WTC11 (cell line): ENCODE measurements around the gene KLK14. TPM values are rescaled to one million over a fixed set of nuclear protein-coding genes. Genes with fewer than 3 reads are reported as not detected.

ENCODE experiments used
- ATAC-seq: fragments of 200-7000 bp; cut with Tn5 transposase; 2 replicates; pipeline ENCODE4 v1.10.0; 2021; ENCODE audit warnings: mild to moderate bottlenecking, moderate library complexity
- CTCF ChIA-PET: fragments of 300-600 bp; sonication (Branson Sonifier 250); formaldehyde crosslinking; loops from one replicate; lab custom pipeline; 2021; ENCODE audit warnings: antibody characterized with exemption; lab: Charles Lee
- POLR2A ChIA-PET: fragments of 350-600 bp; sonication (Branson Sonifier 250); formaldehyde crosslinking; loops from one replicate; lab custom pipeline; 2021; ENCODE audit warnings: antibody characterized with exemption; lab: Charles Lee
- DNase-seq: peaks from one replicate; pipeline ENCODE4 v3.0.0; 2021; ENCODE audit warnings: low spot score
- H3K27ac Mint-ChIP-seq: 2 replicates; pipeline ENCODE4 v1.8.0; 2021; ENCODE audit warnings: mixed read lengths
- H3K27me3 Mint-ChIP-seq: 2 replicates; pipeline ENCODE4 v1.8.0; 2021; ENCODE audit warnings: low read depth, mild to moderate bottlenecking, moderate library complexity, mixed read lengths
- H3K36me3 Mint-ChIP-seq: 2 replicates; pipeline ENCODE4 v1.8.0; 2021; ENCODE audit warnings: mixed read lengths
- H3K4me1 Mint-ChIP-seq: 2 replicates; pipeline ENCODE4 v1.8.0; 2022; ENCODE audit warnings: mixed read lengths
- H3K4me3 Mint-ChIP-seq: 2 replicates; pipeline ENCODE4 v1.8.0; 2021; ENCODE audit warnings: mild to moderate bottlenecking, moderate library complexity, mixed read lengths
- H3K9me3 Mint-ChIP-seq: 2 replicates; pipeline ENCODE4 v1.8.0; 2021; ENCODE audit warnings: mixed read lengths
- AFF4 ChIP-seq: sonication (generic); formaldehyde crosslinking; IDR thresholded peaks from 2 replicates; pipeline ENCODE4 v1.8.1; 2023; ENCODE audit warnings: mild to moderate bottlenecking, missing genetic modification reagents, borderline replicate concordance
- CDX4 ChIP-seq: fragments of 250-450 bp; sonication (Bioruptor Pico); IDR thresholded peaks from 2 replicates; pipeline ENCODE4 v1.9.0; 2021; ENCODE audit warnings: moderate library complexity, mild to moderate bottlenecking, inconsistent platforms, borderline replicate concordance
- CREB1 ChIP-seq: sonication (generic); formaldehyde crosslinking; IDR thresholded peaks from 2 replicates; pipeline ENCODE4 v1.8.0; 2023; ENCODE audit warnings: mild to moderate bottlenecking, missing genetic modification reagents
- ETV6 ChIP-seq: sonication (generic); formaldehyde crosslinking; IDR thresholded peaks from 2 replicates; pipeline ENCODE4 v1.8.1; 2022; ENCODE audit warnings: mild to moderate bottlenecking, missing genetic modification reagents
- FOXK1 ChIP-seq: sonication (generic); formaldehyde crosslinking; IDR thresholded peaks from 2 replicates; pipeline ENCODE4 v1.8.0; 2022; ENCODE audit warnings: mild to moderate bottlenecking, moderate library complexity, missing genetic modification reagents
- GABPB1 ChIP-seq: sonication (generic); formaldehyde crosslinking; IDR thresholded peaks from 2 replicates; pipeline ENCODE4 v1.8.1; 2023; ENCODE audit warnings: mild to moderate bottlenecking, missing genetic modification reagents
- HMGXB4 ChIP-seq: sonication (generic); formaldehyde crosslinking; IDR thresholded peaks from 2 replicates; pipeline ENCODE4 v1.8.1; 2023; ENCODE audit warnings: mild to moderate bottlenecking, moderate library complexity, missing genetic modification reagents
- NFATC4 ChIP-seq: fragments of 250-450 bp; sonication (Bioruptor Pico); IDR thresholded peaks from 2 replicates; pipeline ENCODE4 v1.9.0; 2021; ENCODE audit warnings: mild to moderate bottlenecking
- SMAD3 ChIP-seq: sonication (generic); formaldehyde crosslinking; IDR thresholded peaks from 2 replicates; pipeline ENCODE4 v1.8.0; 2022; ENCODE audit warnings: missing genetic modification reagents, mild to moderate bottlenecking, borderline replicate concordance
- STAT6 ChIP-seq: sonication (generic); formaldehyde crosslinking; conservative IDR thresholded peaks from 2 replicates; pipeline ENCODE4 v1.8.1; 2023; ENCODE audit warnings: mild to moderate bottlenecking, low read depth, missing genetic modification reagents, moderate library complexity
- USF2 ChIP-seq: sonication (generic); formaldehyde crosslinking; IDR thresholded peaks from 2 replicates; pipeline ENCODE4 v1.8.1; 2023; ENCODE audit warnings: mild to moderate bottlenecking, missing genetic modification reagents, moderate library complexity
- ZNF219 ChIP-seq: sonication (generic); formaldehyde crosslinking; IDR thresholded peaks from 2 replicates; pipeline ENCODE4 v1.8.0; 2023; ENCODE audit warnings: missing genetic modification reagents, mild to moderate bottlenecking, borderline replicate concordance
- ZNF416 ChIP-seq: fragments of 250-450 bp; sonication (Bioruptor Pico); IDR thresholded peaks from 2 replicates; pipeline ENCODE4 v1.9.0; 2021; ENCODE audit warnings: mild to moderate bottlenecking, inconsistent platforms
- total RNA-seq: library from RNA; stranded (reverse); gene quantifications from 3 replicates; pipeline ENCODE4 v1.2.3, GENCODE V29; 2021

The KLK14 gene
- total RNA-seq, 1 experiment from 2014 or later = 1.1 TPM

- H3K4me1 Mint-ChIP-seq = peaks cover 20% of the 10 kb centered on the region
- TF ChIP-seq USF2 (peak; percentile 60), CREB1 (CRISPR knock-in tag) (no peak)
- H3K4me3 Mint-ChIP-seq = no peak overlapping the region
- 0 out of 2 replicates have a peak overlapping the region, but pooled peaks have one; percentile 63 for H3K27ac Mint-ChIP-seq
- DNase-seq (no peak), ATAC-seq (no peak)
- no peaks in the 10 kb centered on the region for H3K9me3 Mint-ChIP-seq
- CTCF ChIA-PET = interaction anchor here (0.8 to 2.5 kb wide), 9 partner anchors 8 to 165 kb away, joined by 3 to 19 read pairs (median 4); partner anchors contain the start of gene KLK13
- H3K27me3 Mint-ChIP-seq = no peaks in the 10 kb centered on the region
- POLR2A ChIA-PET = interaction anchor here (1.2 kb wide), 1 partner anchor 65 kb away, joined by 4 read pairs; no protein-coding TSS in a partner anchor
- no peaks in the 10 kb centered on the region for H3K36me3 Mint-ChIP-seq
These were observed 3.6 kb upstream of the KLK14 start for GRCh38 chr19:51086153-51086850.

GRCh38 chr19:51084505-51084904 lies 1.8 kb upstream of the KLK14 start:
- no peaks in the 10 kb centered on the region for H3K9me3 Mint-ChIP-seq
- ChIA-PET CTCF (interaction anchor here (0.6 to 1.1 kb wide), 3 partner anchors 10 to 63 kb away, joined by 3 to 6 read pairs (median 4); no protein-coding TSS in a partner anchor), POLR2A (no interaction called here)
- no peaks in the 10 kb centered on the region for H3K36me3 Mint-ChIP-seq
- no peak for DNase-seq
- H3K27me3 Mint-ChIP-seq = no peaks in the 10 kb centered on the region
- H3K27ac Mint-ChIP-seq = no peak overlapping the region
- no peak overlapping the region for H3K4me3 Mint-ChIP-seq
- ATAC-seq = no peak
- H3K4me1 Mint-ChIP-seq = peaks cover 20% of the 10 kb centered on the region
- TF ChIP-seq FOXK1 = no peak
- TF ChIP-seq ZNF219 (CRISPR knock-in tag) = no peak
- TF ChIP-seq SMAD3 (CRISPR knock-in tag) = no peak
- TF ChIP-seq CDX4 (CRISPR knock-in tag) = no peak
- no peak for TF ChIP-seq ETV6 (CRISPR knock-in tag)
- no peak for TF ChIP-seq AFF4 (CRISPR knock-in tag)
- TF ChIP-seq ZNF416 = no peak
- TF ChIP-seq HMGXB4 (CRISPR knock-in tag) = no peak

- ChIA-PET CTCF (interaction anchor here (0.8 kb wide), 1 partner anchor 770 kb away, joined by 3 read pairs; no protein-coding TSS in a partner anchor), POLR2A (no interaction called here)
- no peak for DNase-seq
- H3K4me3 Mint-ChIP-seq = no peak overlapping the region
- TF ChIP-seq NFATC4 (CRISPR knock-in tag) (no peak), STAT6 (CRISPR knock-in tag) (no peak), HMGXB4 (CRISPR knock-in tag) (no peak), GABPB1 (CRISPR knock-in tag) (no peak)
- H3K9me3 Mint-ChIP-seq = no peaks in the 10 kb centered on the region
- H3K4me1 Mint-ChIP-seq = peaks cover 20% of the 10 kb centered on the region
- H3K36me3 Mint-ChIP-seq = no peaks in the 10 kb centered on the region
- no peak overlapping the region for H3K27ac Mint-ChIP-seq
- no peak for ATAC-seq
- H3K27me3 Mint-ChIP-seq = no peaks in the 10 kb centered on the region
These were observed 1.1 kb upstream of the KLK14 start for GRCh38 chr19:51083783-51084182.
